Psoas muscle (tissue), 8 donors: ENCODE data around the gene PMEPA1. TPM values are rescaled to one million over a fixed set of nuclear protein-coding genes. Genes with fewer than 3 reads are reported as not detected.

Source experiments
- ATAC-seq, 4 donors: fragments of 200-7000 bp; cut with Tn5 transposase; one replicate each; pipeline ENCODE4 v1.9.1; 2020; ENCODE audit warnings: moderate library complexity in 3 of 4, mild to moderate bottlenecking in 2 of 4
- DNase-seq, 2 donors: peaks; one replicate each; pipeline ENCODE4 v3.0.0-alpha.2; 2020
- H3K27ac ChIP-seq: fragments of 200-600 bp; one replicate; pipeline ENCODE4 v1.8.0; 2022
- H3K27me3 ChIP-seq, 3 donors: fragments of 200-600 bp in 1 of 3; one replicate each; pipeline versions ENCODE4 v1.6.1 to v1.8.0; 2013 to 2022; ENCODE audit warnings: low read length in 2 of 3, mild to moderate bottlenecking in 2 of 3, moderate library complexity in 1 of 3; ENCODE audit not compliant: insufficient read depth in 3 of 3
- H3K36me3 ChIP-seq, 2 donors: fragments of 200-600 bp in 1 of 2; one replicate each; pipeline versions ENCODE4 v1.6.1 to v1.8.0; 2013 to 2022; ENCODE audit warnings: low read depth in 1 of 2, mild to moderate bottlenecking in 1 of 2, moderate library complexity in 1 of 2; ENCODE audit not compliant: insufficient read depth in 1 of 2
- H3K4me1 ChIP-seq: fragments of 200-600 bp; one replicate; pipeline ENCODE4 v1.8.0; 2022
- H3K4me3 ChIP-seq: fragments of 200-600 bp; one replicate; pipeline ENCODE4 v1.8.0; 2022; ENCODE audit warnings: mild to moderate bottlenecking
- H3K9me3 ChIP-seq: fragments of 200-600 bp; one replicate; pipeline ENCODE4 v1.8.0; 2022
- CTCF ChIP-seq: fragments of 200-600 bp; IDR thresholded peaks from one replicate; pipeline ENCODE4 v1.8.0; 2022; ENCODE audit warnings: antibody characterized with exemption
- WGBS, 3 donors: extraction: QIAGEN DNeasy Blood & Tissue Kit; methylation state at CpG; one replicate each; pipeline versions ENCODE4 v1.1.6 to v1.1.7; 2013; 5-methylcytosine and 5-hydroxymethylcytosine counted together
- intact Hi-C, 2 donors: fragments of 100-400 bp; cut with DNase I; formaldehyde crosslinking; loops; one replicate each; pipeline versions ENCODE4 v1.11.0 to v1.14.2; 2022
- polyA plus RNA-seq, 3 donors: library from polyadenylated mRNA; stranded (reverse); fragments of 200-250 nt; gene quantifications; one replicate each; pipeline ENCODE4 v1.2.3, GENCODE V29; 2013
- total RNA-seq, 4 donors: library from RNA; stranded (reverse); fragmentation: NEBNext Ultra II Directional in 2 of 4; extraction: Animal tissue kit (Norgen Biotek cat#: 25700) in 2 of 4; gene quantifications; one replicate each; pipeline versions ENCODE4 v1.2.1 to v1.2.4, GENCODE V29; 2021 to 2023
- donor health status: healthy with polysubstance abuse.
- donor health status: DM: no; HTN: no; CAD: no; lungs with moderate emphysema.
- donor health status: Bipolar disorder and iron deficiency.
- donor health status: healthy.
- donor health status: DM: yes; HTN: yes; CAD: no.
- donor health status: DM: no; HTN: no; CAD: no.
- donor health status: DM: no; HTN: no; CAD: no.
- donor health status: DM: yes; HTN: yes; CAD: no.

The PMEPA1 gene
- total and polyA plus RNA-seq, 7 donors = 8.9 to 34.0 (median 17.1) TPM

- WGBS, 3 donors = 60 to 76% (median 76%) methylated on average over 5 of the region's 5 CpGs
- ATAC-seq (no peak), DNase-seq (peak in 1 of 2 donors; percentile 31)
- no peaks in the 10 kb centered on the region for H3K9me3 ChIP-seq
- H3K27me3 ChIP-seq = peaks cover 0 to 3% (median 2%) of the 10 kb centered on the region in 3 donors
- H3K4me3 ChIP-seq = no peak overlapping the region
- no peaks in the 10 kb centered on the region for H3K36me3 ChIP-seq
- intact Hi-C loops = loop anchor here in 1 of 2 donors (10.0 kb wide), 1 partner anchor 224 kb away; no protein-coding TSS in a partner anchor
- no peak overlapping the region for H3K27ac ChIP-seq
- TF ChIP-seq CTCF = no peak
- no peaks in the 10 kb centered on the region for H3K4me1 ChIP-seq
Measured at GRCh38 chr20:57598491-57598890, 111.3 kb downstream of the PMEPA1 start.

Other genes with a start within 250 kb of the PMEPA1 start
- gene CTCFL, start 184.9 kb downstream of the PMEPA1 start, total RNA-seq = not detected
- not detected for gene CTCFL, start 184.9 kb downstream of the PMEPA1 start, polyA plus RNA-seq
- under 1 TPM; 0.26 to 0.63 (median 0.38) TPM for gene PCK1, start 148.9 kb downstream of the PMEPA1 start, total RNA-seq
- under 1 TPM; 0.24 to 0.81 (median 0.53) TPM for gene PCK1, start 148.9 kb downstream of the PMEPA1 start, polyA plus RNA-seq
- under 1 TPM in 2 of 4 donors, not detected in 2; 0.24 to 0.50 TPM for gene ZBP1, start 89.6 kb downstream of the PMEPA1 start, total RNA-seq
- gene ZBP1, start 89.6 kb downstream of the PMEPA1 start, polyA plus RNA-seq = under 1 TPM; 0.07 to 0.20 (median 0.17) TPM